ENCODE measurements around the gene FUBP1.
"Not testable (repeated sequence)": the region's sequence is repeated elsewhere in the genome, so short reads cannot be mapped to it uniquely, and the experiment has no call there.

The FUBP1 gene

GRCh38 chr1:77987919-77988318 is 9.0 kb upstream of the FUBP1 start:
- no peak for TF ChIP-seq CTCF (IDR thresholded peaks at IDR 0.05; ENCODE audit: low read depth, low read length)
- DNase-seq (ENCODE audit: extremely low read depth, low read depth), result no peak

GRCh38 chr1:77986810-77987209 is 7.9 kb upstream of the FUBP1 start:
- no peak for DNase-seq (ENCODE audit: extremely low read depth, low read depth)
- no peak for TF ChIP-seq CTCF (IDR thresholded peaks at IDR 0.05; ENCODE audit: low read depth, low read length)

DNA sequence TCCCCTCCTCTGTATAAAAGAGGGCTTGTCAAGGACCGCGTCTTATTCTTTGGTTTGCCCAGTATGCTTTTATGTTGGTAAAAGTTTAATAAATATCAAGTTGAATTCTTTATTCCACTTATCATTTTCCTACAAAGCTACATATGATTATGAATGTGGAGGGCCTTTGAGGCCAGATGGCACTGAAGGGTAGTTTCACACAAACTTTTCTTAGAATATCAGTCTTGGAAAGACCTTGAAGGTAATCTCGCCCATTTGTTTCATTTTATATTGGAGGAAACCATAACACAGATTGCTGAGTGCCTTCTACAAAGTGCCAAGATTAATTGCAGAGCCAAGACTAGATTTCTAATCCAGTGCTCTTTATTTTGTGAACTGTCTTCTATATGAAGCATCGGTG is 5.8 kb upstream of the FUBP1 start:
- DNase-seq (ENCODE audit: extremely low read depth, low read depth), result no peak
- no peak for TF ChIP-seq CTCF (IDR thresholded peaks at IDR 0.05; ENCODE audit: low read depth, low read length)

DNA sequence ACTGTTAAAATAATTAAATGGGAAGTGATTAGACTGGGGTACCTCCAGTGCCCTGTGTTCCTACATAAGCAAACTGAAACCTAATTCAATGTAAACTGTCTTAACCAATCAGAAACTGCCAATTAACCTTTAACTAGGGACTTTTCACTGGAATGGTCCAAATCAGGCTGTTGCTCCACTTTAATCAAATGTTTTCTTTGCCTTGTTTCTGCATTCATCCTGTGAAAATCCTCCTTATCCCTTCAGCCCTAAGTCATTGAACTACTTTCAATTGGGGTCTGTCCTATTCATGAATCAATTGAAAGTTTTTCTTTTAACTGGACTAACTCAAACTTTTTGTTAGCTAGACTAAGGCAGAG is 5.1 kb upstream of the FUBP1 start:
- no peak for TF ChIP-seq CTCF (IDR thresholded peaks at IDR 0.05; ENCODE audit: low read depth, low read length)
- no peak for DNase-seq (ENCODE audit: extremely low read depth, low read depth)

GRCh38 chr1:77983352-77983996 is 4.6 kb upstream of the FUBP1 start:
- DNase-seq (ENCODE audit: extremely low read depth, low read depth), result not testable (repeated sequence)

- no peak for TF ChIP-seq CTCF (IDR thresholded peaks at IDR 0.05; ENCODE audit: low read depth, low read length)
- peak; percentile 93 for DNase-seq (ENCODE audit: extremely low read depth, low read depth)
Observed at GRCh38 chr1:77978293-77978968, 441 bp downstream of the FUBP1 start.

GRCh38 chr1:77977989-77978292 is 931 bp downstream of the FUBP1 start:
- no peak for TF ChIP-seq CTCF (IDR thresholded peaks at IDR 0.05; ENCODE audit: low read depth, low read length)
- DNase-seq (ENCODE audit: extremely low read depth, low read depth), result no peak
